Measurements from ENCODE around the gene WDR26.
"Not testable (repeated sequence)": the region's sequence is repeated elsewhere in the genome, so short reads cannot be mapped to it uniquely, and the experiment has no call there.

Gene WDR26

GRCh38 chr1:224427346-224427745 lies 7.3 kb downstream of the WDR26 start:
- H3K4me3 ChIP-seq (ENCODE audit: low read length), result no peak overlapping the region
- TF ChIP-seq ZNF274 (IDR thresholded peaks at IDR 0.05; ENCODE audit: low read depth, low read length), result no peak

DNA sequence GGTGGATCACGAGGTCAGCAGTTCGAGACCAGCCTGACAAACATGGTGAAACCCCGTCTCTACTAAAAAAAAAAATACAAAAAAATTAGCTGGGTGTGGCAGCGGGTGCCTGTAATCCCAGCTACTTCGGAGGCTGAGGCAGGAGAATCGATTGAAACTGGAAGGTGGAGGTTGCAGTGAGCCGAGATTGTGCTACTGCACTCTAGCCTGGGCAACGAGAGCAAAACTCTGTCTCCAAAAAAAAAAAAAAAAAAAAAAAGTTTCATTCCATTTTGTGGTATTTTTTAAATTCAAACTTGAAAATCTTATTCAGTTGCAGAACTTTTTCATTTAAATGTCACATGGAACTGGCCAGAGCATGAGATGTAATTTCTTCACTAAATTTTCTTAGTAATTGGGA lies 7.7 kb downstream of the WDR26 start:
- H3K4me3 ChIP-seq (ENCODE audit: low read length), result not testable (repeated sequence)

DNA sequence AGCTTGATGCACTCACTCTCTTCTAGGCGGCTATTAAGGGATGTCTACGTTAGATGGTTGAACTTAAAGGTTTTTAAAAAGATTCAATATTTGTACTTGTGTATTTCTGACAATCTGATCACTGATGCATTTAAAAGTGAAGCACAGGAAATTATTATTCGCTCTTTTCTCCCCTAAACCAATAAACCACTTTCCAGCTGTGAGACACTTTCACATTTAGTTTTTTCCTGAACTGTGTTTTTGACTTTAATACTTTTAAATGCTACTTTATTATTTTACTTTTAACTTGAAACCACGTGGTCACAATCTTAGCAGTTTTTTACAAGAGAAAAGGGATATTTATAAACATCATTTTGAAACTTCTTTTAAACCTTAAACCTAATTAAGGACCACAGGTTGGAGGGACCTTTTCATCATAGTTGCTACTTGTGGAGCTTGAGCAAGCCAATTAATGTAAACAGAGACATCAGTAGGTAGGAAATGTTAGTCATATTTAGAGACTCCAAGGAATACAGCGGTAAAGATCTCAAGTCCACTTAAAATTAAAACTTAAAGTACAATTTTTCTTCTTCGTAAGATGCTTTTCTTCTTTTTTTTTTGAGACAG lies 9.2 kb downstream of the WDR26 start:
- TF ChIP-seq ZNF274 (IDR thresholded peaks at IDR 0.05; ENCODE audit: low read depth, low read length), result no peak
- no peak overlapping the region; the same call in 1 of the 2 replicates for H3K4me3 ChIP-seq (ENCODE audit: low read length)

DNA sequence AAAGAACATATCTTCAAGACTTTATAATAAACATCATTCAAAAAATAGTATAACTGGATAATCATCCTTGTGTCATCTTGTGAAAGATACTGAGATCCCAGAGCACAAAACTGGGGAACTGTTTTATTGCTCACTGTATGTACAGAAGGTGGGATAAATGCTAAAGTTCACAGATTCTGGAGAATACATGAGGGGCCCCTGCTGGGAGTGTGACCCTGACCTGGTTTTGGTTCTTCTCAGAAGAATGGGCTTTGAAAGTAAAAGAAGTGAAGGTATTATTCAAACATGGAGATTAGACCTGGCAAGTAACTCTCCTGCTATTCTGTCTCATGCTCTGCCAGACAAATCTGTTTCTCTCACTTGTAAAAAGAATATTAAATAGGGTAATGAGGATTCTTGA lies 14.5 kb downstream of the WDR26 start:
- TF ChIP-seq ZNF274 (IDR thresholded peaks at IDR 0.05; ENCODE audit: low read depth, low read length), result no peak
- H3K4me3 ChIP-seq (ENCODE audit: low read length), result no peak overlapping the region

GRCh38 chr1:224411766-224412165 lies 22.8 kb downstream of the WDR26 start:
- no peak for TF ChIP-seq ZNF274 (IDR thresholded peaks at IDR 0.05; ENCODE audit: low read depth, low read length)

GRCh38 chr1:224408294-224408590 lies 26.4 kb downstream of the WDR26 start:
- H3K4me3 ChIP-seq (ENCODE audit: low read length), result no peak overlapping the region

More at GRCh38 chr1:224411766-224412165, 22.8 kb downstream of the WDR26 start:
- no peak overlapping the region for H3K4me3 ChIP-seq (ENCODE audit: low read length)

DNA sequence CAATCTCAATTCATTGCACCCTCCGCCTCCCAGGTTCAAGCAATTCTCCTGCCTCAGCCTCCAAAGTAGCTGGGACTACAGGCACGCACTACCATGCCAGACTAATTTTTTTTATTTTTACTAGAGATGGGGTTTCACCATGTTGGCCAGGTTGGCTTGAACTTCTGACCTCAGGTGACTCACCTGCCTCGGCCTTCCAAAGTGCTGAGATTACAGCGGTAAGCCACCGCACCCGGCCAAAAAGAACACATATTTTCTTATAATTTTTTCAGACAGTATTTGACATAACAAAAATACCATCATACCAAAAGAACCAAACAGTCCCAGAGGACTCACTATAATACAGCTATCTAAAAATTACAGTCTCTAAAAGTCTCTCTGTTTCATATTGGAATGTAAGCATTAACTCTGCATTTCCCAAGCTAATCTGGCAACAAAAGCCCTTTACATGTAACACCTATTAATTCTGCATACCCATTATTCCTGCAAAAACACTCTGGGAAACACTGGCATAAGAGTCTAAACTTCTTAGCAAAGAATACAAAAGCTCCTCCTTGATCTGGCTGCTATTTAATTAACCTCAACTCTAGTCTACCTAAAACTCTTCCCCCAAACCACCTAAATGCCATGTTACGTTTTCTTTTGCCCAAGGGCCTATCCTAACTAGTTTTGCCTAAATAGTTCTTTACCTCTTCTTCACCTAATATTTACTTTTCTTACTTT lies 26.9 kb downstream of the WDR26 start:
- no peak for TF ChIP-seq ZNF274 (IDR thresholded peaks at IDR 0.05; ENCODE audit: low read depth, low read length)
- H3K4me3 ChIP-seq (ENCODE audit: low read length), result no peak overlapping the region

More at GRCh38 chr1:224408294-224408590, 26.4 kb downstream of the WDR26 start:
- TF ChIP-seq ZNF274 (IDR thresholded peaks at IDR 0.05; ENCODE audit: low read depth, low read length), result no peak

DNA sequence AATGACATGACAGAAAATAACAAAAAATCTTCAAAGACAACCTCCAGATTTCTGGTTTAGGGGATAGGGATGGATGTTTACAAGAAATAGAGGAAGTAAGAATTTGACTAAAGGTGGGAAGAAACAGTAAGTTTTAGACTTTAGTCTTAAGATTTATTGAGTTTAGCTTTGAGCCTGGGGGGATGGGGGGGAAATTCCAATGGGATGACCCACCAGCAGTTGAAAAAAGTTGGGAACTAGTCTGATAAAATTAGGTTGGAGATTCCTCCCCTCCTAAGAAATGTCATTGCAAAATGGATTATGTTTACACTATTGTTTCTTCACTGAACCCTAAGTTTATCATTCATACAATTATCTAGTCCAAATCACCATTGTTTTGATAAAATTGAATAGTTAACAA lies 28.4 kb downstream of the WDR26 start:
- no peak for TF ChIP-seq ZNF274 (IDR thresholded peaks at IDR 0.05; ENCODE audit: low read depth, low read length)

DNA sequence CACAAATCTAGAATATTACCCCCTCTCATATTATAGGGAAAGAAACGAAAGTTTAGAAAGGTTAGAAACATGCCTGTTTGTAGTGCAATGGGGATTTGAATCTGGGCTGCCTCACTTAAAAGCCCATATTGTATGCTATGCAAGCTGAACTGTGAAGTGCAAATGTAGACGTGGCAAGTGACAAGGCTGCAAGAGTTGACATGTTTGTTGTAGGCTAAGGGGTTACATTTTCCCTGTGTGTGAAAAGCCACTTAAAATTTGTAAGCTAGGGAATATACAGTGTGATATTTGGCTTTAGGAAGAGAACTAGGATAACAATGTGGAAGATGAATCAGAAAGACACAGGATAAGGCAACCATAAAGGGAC lies 29.0 kb downstream of the WDR26 start:
- no peak for TF ChIP-seq ZNF274 (IDR thresholded peaks at IDR 0.05; ENCODE audit: low read depth, low read length)
- H3K4me3 ChIP-seq (ENCODE audit: low read length), result no peak overlapping the region

More for the DNA sequence above, 28.4 kb downstream of the WDR26 start:
- H3K4me3 ChIP-seq (ENCODE audit: low read length), result no peak overlapping the region

DNA sequence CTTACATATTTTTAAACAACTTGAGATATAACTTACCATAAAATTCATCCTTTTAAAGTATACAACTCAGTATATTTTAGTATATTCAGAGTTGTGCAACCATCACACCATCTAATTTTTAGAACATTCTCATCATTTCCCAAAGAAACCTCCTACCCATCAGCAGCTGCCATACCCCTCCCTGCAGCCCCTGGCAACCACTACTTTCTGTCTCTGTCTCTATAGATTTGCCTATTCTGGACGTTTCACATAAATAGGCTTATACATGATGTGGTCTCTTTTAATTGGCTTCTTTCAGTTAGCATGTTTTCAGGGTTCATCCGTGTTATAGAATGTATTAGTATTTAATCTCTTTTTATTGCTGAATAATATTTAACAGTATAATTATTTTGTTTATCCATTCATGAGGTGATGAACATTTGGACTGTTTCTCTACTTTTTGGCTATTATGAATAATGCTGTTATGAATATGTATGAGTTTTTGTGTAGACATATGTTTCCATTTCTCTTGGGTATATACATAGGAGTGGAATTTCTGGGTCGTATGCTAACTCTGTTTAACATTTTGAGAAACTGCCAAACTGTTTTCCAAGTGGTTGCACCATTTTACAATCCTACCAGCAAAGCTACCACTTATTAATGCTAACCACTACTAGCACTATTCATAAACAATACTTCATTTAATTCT lies 29.5 kb downstream of the WDR26 start:
- H3K4me3 ChIP-seq (ENCODE audit: low read length), result no peak overlapping the region
- no peak for TF ChIP-seq ZNF274 (IDR thresholded peaks at IDR 0.05; ENCODE audit: low read depth, low read length)

DNA sequence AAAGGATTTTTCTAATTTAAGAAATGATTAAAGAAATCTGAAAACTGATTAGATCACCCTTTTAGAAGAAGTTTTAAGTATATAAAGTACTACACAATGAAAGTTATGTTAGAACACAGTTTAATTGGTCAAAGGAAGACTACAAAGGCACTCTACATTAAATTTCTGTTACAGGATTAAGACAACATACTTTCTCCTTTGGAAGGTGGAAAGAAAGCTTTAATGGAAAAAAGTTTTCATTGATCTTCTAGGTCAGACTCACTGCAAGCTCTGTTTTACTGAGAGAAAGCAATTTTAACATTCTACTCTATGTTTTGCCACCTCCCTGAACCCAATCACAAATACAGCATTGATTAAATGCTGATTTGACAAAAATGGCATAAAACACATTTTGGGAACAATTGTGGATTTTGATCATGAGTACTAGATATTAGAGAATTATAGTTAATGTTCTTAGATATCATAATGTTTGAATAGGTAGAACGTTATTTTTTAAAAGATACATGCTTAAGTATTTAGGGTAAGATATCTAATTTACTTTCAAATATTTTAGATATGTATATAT lies 32.0 kb downstream of the WDR26 start:
- TF ChIP-seq ZNF274 (IDR thresholded peaks at IDR 0.05; ENCODE audit: low read depth, low read length), result no peak
- H3K4me3 ChIP-seq (ENCODE audit: low read length), result no peak overlapping the region

GRCh38 chr1:224399887-224400286 lies 34.7 kb downstream of the WDR26 start:
- TF ChIP-seq ZNF274 (IDR thresholded peaks at IDR 0.05; ENCODE audit: low read depth, low read length), result no peak

DNA sequence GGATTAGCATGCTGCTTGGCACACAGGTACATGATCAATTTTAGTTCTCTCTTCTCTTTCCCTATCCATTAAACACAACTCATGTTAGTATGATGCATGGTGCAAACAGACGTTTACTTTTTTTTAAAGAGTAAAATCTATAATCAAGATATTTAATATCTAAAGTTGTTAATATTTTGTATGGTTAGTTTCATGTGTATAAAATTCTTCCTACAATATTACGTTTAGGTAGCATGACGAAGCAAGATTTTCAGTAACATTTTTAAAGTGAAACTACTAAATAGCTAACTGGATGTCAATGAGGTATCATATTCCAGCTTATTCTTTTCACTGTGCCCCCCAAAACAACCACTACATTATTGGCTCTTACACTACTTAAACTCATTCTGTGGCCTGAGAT lies 41.3 kb downstream of the WDR26 start:
- TF ChIP-seq ZNF274 (IDR thresholded peaks at IDR 0.05; ENCODE audit: low read depth, low read length), result no peak
- no peak overlapping the region for H3K4me3 ChIP-seq (ENCODE audit: low read length)

More at GRCh38 chr1:224399887-224400286, 34.7 kb downstream of the WDR26 start:
- H3K4me3 ChIP-seq (ENCODE audit: low read length), result no peak overlapping the region

DNA sequence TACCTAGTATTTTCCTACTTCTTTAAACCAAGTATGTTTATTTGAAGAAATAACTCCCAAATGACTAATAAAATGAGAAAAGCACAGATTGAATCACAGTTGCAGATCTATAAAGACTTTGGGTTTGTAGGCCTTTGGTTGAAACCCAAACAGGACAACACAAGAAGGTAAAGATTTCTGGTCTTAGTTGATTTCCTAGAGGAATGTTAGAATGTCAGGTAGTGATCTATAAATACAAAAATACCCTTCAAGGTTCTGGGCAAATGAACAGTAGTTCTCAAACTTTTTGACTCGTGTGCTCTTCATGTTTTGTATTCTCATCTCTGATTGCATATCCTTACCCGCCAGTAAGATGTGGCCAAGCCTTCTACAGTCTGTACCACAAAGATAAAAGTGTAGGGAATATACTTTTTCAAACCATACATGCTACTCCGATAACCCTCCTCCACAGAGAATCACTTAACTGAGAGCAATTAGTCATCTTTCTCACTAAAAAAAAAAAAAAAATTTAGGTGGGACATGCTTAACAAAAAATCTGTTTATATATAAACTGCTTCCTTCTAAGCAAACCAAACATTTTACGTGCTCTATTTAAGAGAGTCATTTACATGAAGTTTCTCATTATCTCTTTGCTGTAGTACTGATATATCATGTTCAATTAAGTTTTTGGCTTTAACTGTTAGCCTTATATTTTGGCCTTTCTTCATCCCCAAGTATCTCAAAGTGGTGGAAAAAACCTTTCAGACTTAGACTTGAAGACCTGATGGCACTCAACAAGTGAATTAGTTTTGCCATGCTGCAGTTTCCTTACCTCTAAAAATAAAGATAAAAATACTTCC lies 42.0 kb downstream of the WDR26 start:
- no peak for TF ChIP-seq ZNF274 (IDR thresholded peaks at IDR 0.05; ENCODE audit: low read depth, low read length)
- H3K4me3 ChIP-seq (ENCODE audit: low read length), result no peak overlapping the region

Measured in GM08714 (cell line).